Left ventricle myocardium inferior (tissue), 1 donor: ENCODE measurements around the gene SLC39A2. TPM values are rescaled to one million over a fixed set of nuclear protein-coding genes. Genes with fewer than 3 reads are reported as not detected.

Experiments
- DNase-seq: peaks from one replicate; pipeline ENCODE4 v3.0.0-alpha.2; 2020
- H3K27ac ChIP-seq: fragments of 200-600 bp; replicated peaks from 2 replicates; pipeline ENCODE4 v1.8.0; 2021
- H3K27me3 ChIP-seq: fragments of 200-600 bp; 2 replicates; pipeline ENCODE4 v1.8.0; 2021; ENCODE audit warnings: low read depth
- H3K36me3 ChIP-seq: fragments of 200-600 bp; 2 replicates; pipeline ENCODE4 v1.8.0; 2021
- H3K4me1 ChIP-seq: fragments of 200-600 bp; 2 replicates; pipeline ENCODE4 v1.8.0; 2021
- H3K4me3 ChIP-seq: fragments of 200-600 bp; 2 replicates; pipeline ENCODE4 v1.8.0; 2021; ENCODE audit warnings: mild to moderate bottlenecking, moderate library complexity
- H3K9me3 ChIP-seq: fragments of 200-600 bp; replicated peaks from 2 replicates; pipeline ENCODE4 v1.8.0; 2021
- CTCF ChIP-seq: fragments of 200-600 bp; IDR thresholded peaks from 2 replicates; pipeline ENCODE4 v1.8.0; 2021; ENCODE audit warnings: antibody characterized with exemption, mild to moderate bottlenecking, borderline replicate concordance
- intact Hi-C: fragments of 100-400 bp; cut with micrococcal nuclease; formaldehyde crosslinking; loops from one replicate; pipeline ENCODE4 v1.11.0; 2022
- total RNA-seq: library from RNA; stranded (reverse); fragmentation: NEBNext Ultra II Directional; extraction: Animal tissue kit (Norgen Biotek cat#: 25700); gene quantifications from one replicate; pipeline ENCODE4 v1.2.1, GENCODE V29; 2021
- donor health status: DM: no; HTN: yes; CAD: no; lungs with severe emphysema.

SLC39A2 gene
- total RNA-seq, 1 donor from 2014 or later, result not detected

GRCh38 chr14:20970983-20971704, 27.9 kb upstream of the SLC39A2 start:
- peaks cover 16% of the 10 kb centered on the region for H3K4me1 ChIP-seq
- no peaks in the 10 kb centered on the region for H3K9me3 ChIP-seq
- peak overlapping the region; percentile 86 for H3K4me3 ChIP-seq
- DNase-seq, result peak; percentile 84
- TF ChIP-seq CTCF, result peak; percentile 78
- peaks cover 8% of the 10 kb centered on the region for H3K27me3 ChIP-seq
- H3K36me3 ChIP-seq, result no peaks in the 10 kb centered on the region
- intact Hi-C loops, result no loop called here
- peak overlapping the region; percentile 86 for H3K27ac ChIP-seq

GRCh38 chr14:20971705-20972021, 27.4 kb upstream of the SLC39A2 start:
- Histone ChIP-seq H3K9me3 (no peaks in the 10 kb centered on the region), H3K27ac (peak overlapping the region; percentile 86), H3K27me3 (peaks cover 3% of the 10 kb centered on the region), H3K4me1 (peaks cover 16% of the 10 kb centered on the region), H3K36me3 (no peaks in the 10 kb centered on the region), H3K4me3 (peak overlapping the region; percentile 86)
- intact Hi-C loops, result no loop called here
- no peak for DNase-seq
- TF ChIP-seq CTCF, result no peak

DNA sequence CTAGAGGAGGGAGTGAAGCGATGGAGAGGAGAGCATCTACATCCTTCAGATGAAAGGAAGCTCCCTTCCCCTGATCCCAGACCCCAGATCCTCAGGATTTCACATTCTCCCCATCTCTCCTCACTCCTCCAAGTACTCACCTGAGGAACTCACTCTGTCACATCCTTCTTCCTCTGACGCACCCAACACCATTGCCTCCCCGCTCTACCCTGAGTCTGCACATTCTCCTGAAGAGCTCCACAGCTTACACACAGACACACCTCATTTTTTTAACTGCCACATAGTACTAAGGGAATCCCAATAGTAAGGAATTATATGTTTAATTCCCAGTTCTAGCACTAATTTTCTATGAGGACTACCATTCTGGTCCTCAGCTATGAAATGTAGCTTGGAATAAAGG, 25.6 kb upstream of the SLC39A2 start:
- intact Hi-C loops, result no loop called here
- TF ChIP-seq CTCF, result no peak
- Histone ChIP-seq H3K27me3 (no peaks in the 10 kb centered on the region), H3K4me3 (no peak overlapping the region), H3K27ac (no peak overlapping the region), H3K36me3 (no peaks in the 10 kb centered on the region), H3K9me3 (no peaks in the 10 kb centered on the region), H3K4me1 (peaks cover 16% of the 10 kb centered on the region)
- DNase-seq, result no peak

DNA sequence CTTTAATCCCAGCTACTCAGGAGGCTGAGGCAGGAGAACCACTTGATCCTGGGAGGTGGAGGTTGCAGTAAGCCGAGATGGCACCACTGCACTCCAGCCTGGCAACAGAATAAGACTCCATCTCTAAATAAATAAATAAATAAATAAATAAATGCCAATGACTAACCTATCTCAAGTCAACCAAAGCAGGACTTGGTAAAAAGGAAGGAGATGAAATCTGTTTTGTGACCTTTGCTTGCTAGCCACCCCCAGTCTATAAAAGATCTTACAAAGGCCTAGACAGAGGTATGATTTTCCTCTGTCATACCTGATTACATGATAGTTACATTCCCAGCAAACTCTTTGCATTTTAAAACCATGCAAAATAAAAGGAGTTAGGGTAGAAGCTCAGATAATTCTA, 22.8 kb upstream of the SLC39A2 start:
- peaks cover 6% of the 10 kb centered on the region for H3K4me1 ChIP-seq
- DNase-seq, result no peak
- no peak for TF ChIP-seq CTCF
- intact Hi-C loops, result no loop called here
- H3K27ac ChIP-seq, result no peak overlapping the region
- no peaks in the 10 kb centered on the region for H3K36me3 ChIP-seq
- no peaks in the 10 kb centered on the region for H3K9me3 ChIP-seq
- no peak overlapping the region for H3K4me3 ChIP-seq
- peaks cover 20% of the 10 kb centered on the region for H3K27me3 ChIP-seq

DNA sequence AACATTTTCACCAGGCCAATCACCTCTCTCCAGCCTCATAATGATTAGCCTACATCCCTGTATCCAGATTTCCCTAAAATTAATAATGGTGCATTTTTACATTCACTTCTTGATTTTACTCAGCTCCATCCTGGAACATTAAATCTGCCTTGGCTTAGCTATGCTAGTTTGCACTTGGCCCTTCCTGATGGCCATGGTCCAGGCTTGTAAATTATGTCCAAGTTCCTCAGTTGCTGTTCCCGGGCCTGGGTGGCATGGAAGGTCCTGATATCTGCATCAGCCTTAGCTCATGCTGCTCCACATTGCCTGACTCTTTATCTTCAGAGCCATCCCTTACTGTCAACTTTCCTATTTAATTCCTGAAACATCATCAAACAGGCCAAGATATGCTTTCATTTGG, 20.4 kb upstream of the SLC39A2 start:
- Histone ChIP-seq H3K27ac (no peak overlapping the region), H3K9me3 (no peaks in the 10 kb centered on the region), H3K4me1 (no peaks in the 10 kb centered on the region), H3K4me3 (no peak overlapping the region), H3K27me3 (peaks cover 24% of the 10 kb centered on the region), H3K36me3 (no peaks in the 10 kb centered on the region)
- TF ChIP-seq CTCF, result no peak
- DNase-seq, result no peak
- intact Hi-C loops, result no loop called here
